GM19372 (cell line): ENCODE results near the gene MIOS.

ENCODE experiments used
- ATAC-seq: cut with Tn5 transposase; IDR thresholded peaks from one replicate; pipeline ENCODE4 v1.9.1; 2021; ENCODE audit warnings: mild to moderate bottlenecking, low read depth, moderate library complexity; ENCODE audit not compliant: unreplicated experiment

MIOS gene

DNA sequence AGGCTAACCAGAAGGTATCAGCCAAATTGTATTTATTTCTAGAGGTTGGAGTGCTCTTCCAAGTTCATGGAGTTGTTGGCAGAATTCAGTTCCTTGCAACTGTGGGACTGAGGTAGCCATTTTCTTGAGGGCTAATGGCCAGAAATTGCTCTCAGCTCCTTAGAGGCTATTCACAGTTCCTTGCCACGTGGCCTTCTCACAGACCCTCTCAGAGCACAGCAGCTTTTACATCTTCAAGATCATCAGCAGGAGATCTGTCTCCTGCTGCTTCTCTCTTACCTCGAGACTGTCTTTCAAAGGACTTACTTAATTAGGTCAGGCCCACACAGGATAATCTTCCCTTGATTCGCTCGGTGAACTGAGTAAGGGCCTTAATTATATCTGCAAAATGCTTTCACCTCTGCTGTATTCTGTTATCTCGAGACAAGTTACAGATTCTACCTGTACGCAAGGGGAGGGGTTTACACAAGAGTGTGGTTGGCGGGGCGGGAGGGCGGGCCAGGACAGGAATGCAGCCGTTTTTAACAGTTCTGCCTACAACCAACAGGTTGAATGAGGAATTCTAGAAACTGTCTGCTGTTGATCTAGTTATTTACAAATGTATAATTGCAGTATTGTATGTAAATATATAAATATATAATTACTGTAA, 15.0 kb downstream of the MIOS start:
- ATAC-seq = no peak

- ATAC-seq = no peak
Observed at GRCh38 chr7:7582596-7582995, 15.9 kb downstream of the MIOS start.

- ATAC-seq = no peak
Observed at GRCh38 chr7:7583731-7584130, 17.0 kb downstream of the MIOS start.

- no peak for ATAC-seq
Observed at GRCh38 chr7:7584653-7585052, 18.0 kb downstream of the MIOS start.

GRCh38 chr7:7585241-7585928, 18.7 kb downstream of the MIOS start:
- no peak for ATAC-seq

- no peak for ATAC-seq
Observed at GRCh38 chr7:7595451-7595850, 28.8 kb downstream of the MIOS start.

- no peak for ATAC-seq
Observed at GRCh38 chr7:7596176-7596575, 29.5 kb downstream of the MIOS start.

DNA sequence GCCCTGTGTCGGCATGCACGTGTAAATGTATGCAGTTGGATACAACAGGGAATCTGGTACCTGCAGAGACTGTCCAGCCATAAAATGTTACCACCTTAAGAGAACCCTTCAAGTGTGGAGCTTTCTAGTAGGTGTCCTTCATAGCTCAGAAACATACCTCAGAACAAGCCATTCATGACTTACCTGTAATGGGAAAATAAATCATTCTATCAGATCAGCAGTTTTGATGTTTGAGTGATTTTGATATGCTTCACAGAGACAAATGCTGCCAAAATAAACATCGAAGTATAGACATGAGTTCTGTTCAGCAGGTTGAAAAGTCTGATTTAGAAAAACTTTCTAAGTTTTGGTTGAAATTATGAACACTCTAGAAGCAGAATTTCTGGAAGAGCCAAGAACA, 40.3 kb downstream of the MIOS start:
- ATAC-seq = no peak

GRCh38 chr7:7609330-7609729, 42.6 kb downstream of the MIOS start:
- no peak for ATAC-seq

DNA sequence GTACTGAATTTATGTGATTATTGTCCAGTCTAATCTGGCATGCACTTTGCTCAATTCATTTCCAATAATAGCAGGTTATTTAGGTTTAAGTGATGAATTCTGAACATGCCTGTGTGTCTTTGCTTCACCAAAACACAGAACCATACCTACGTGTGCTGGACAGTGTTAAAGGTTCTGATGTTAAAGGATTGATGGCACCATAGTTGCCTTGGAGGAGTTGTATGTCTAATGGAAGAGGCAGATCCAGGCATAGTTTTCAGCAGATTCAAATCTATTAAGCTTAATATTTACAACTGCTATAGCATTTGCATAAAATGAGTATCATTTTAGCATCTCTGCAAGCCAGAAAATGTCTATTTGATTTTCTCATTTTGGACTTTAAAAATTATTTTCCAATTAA, 45.8 kb downstream of the MIOS start:
- ATAC-seq = no peak

DNA sequence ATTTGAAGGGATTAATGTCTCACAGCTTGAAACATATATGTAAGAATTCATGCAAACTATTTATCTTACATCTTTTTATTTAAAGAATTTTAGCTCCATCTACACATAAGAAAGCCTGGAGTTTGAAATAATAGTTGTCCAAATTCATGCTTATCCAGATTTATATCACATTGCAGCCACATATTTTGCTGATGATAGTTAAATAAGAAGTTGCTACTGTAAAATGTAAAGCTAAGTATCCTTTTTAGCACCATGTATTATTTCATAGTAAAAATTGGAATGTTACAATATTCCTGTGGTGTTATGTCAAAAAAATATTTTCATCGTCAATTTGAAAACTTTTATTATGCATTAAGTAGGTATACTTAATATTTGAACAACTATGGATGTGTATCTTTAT, 46.5 kb downstream of the MIOS start:
- ATAC-seq = no peak

GRCh38 chr7:7614018-7614741, 47.5 kb downstream of the MIOS start:
- no peak for ATAC-seq

- ATAC-seq = no peak
Observed at GRCh38 chr7:7617550-7617949, 50.9 kb downstream of the MIOS start.

DNA sequence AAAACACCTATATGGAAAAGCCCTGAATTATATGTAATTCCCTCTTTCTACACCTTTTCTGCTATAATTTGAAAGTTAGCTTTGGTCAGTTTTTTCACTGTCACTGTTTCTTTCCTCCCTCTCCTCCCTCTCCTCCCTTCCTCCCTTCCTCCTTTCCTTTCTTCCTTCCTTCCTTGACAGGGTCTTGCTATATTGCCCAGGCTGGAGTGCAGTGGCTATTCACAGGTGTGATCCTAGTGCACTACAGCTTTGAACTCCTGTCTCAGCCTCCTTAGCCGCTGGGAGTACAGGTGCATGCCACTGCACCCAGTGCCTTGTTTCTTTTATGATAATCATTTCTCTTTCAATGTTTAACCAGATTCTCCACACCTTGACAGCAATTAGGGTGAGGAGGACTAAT, 51.7 kb downstream of the MIOS start:
- no peak for ATAC-seq

DNA sequence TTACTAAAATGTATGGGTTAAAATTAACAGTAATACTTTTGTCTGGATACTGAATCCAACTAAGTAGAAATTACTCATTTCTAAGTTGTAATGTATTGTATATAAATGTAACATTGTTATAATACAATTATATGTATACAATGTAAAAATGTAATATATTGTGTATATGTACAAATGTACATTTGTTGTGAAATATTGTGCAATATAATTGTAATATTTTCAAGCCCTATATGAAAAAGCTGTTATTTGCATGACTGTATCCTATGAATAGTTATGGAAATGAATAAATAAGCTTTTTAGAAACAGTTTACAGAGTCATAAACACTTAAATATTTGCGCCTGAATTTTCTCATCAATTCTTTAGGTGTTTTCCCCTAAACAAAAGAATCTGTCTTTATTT, 53.6 kb downstream of the MIOS start:
- no peak for ATAC-seq

- no peak for ATAC-seq
Observed at GRCh38 chr7:7620644-7621210, 54.0 kb downstream of the MIOS start.

DNA sequence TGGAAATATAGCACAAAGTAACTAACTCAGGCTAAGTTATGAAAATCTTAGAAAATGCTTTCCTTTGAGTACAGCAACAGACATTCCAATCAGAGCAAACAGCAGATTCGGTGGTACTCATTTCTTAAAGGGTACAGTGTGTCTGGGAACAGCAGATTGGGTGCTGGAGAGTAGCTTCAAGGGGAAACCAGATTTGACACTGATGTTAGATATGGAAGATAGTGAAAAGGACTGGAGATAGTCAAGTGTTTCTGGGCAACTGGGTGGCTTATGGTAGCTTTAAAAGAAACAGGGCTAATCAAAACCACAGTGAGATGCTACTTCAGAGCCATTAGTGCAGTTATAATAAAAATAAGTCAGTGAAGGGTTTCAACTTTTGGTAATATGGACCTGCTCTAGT, 61.8 kb downstream of the MIOS start:
- ATAC-seq = no peak

GRCh38 chr7:7630626-7631329, 64.1 kb downstream of the MIOS start:
- ATAC-seq = no peak

DNA sequence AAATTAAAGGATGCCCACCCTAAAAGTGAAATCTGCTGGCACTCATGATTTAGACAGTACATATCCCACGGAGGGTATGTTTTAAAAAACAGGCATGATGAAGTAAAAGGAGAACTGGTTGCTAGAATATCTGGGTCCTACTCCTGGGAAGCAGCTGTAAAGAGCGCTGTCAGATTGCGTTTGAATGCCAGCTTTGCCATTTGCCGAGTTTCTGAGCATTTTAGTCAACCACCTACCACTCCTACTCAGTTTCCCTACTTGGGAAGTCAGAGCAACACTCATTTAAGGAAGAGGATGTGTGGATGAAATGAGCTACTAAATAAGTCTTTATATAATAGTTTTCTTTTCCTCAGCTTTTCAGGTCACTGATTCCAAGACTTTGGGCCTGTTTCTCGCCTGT, 72.7 kb downstream of the MIOS start:
- no peak for ATAC-seq

GRCh38 chr7:7639847-7640220, 73.2 kb downstream of the MIOS start:
- ATAC-seq = no peak
